ENCODE measurements around the gene ARHGAP42.

Gene ARHGAP42

GRCh38 chr11:100681064-100681502 lies 6.0 kb upstream of the ARHGAP42 start:
- no peak for DNase-seq (ENCODE audit: low read depth in 2 of 2)

- DNase-seq (ENCODE audit: low read depth in 2 of 2) = no peak
These were observed 4.7 kb upstream of the ARHGAP42 start for GRCh38 chr11:100682247-100682969.

- DNase-seq (ENCODE audit: low read depth in 2 of 2) = no peak
These were observed 4.0 kb upstream of the ARHGAP42 start for GRCh38 chr11:100683126-100683525.

GRCh38 chr11:100684101-100685065 lies 2.7 kb upstream of the ARHGAP42 start:
- no peak for DNase-seq (ENCODE audit: low read depth in 2 of 2)

GRCh38 chr11:100686476-100687053 lies 523 bp upstream of the ARHGAP42 start:
- no peak for DNase-seq (ENCODE audit: low read depth in 2 of 2)

- DNase-seq (ENCODE audit: low read depth in 2 of 2) = no peak
These were observed 725 bp downstream of the ARHGAP42 start for GRCh38 chr11:100687630-100688395.

GRCh38 chr11:100689141-100689540 lies 2.1 kb downstream of the ARHGAP42 start:
- DNase-seq (ENCODE audit: low read depth in 2 of 2) = no peak

GRCh38 chr11:100691896-100692653 lies 5.0 kb downstream of the ARHGAP42 start:
- DNase-seq (ENCODE audit: low read depth in 2 of 2) = no peak

GRCh38 chr11:100695911-100696310 lies 8.8 kb downstream of the ARHGAP42 start:
- DNase-seq (ENCODE audit: low read depth in 2 of 2) = no peak

GRCh38 chr11:100703139-100703538 lies 16.1 kb downstream of the ARHGAP42 start:
- DNase-seq (ENCODE audit: low read depth in 2 of 2) = no peak

GRCh38 chr11:100703801-100704575 lies 16.9 kb downstream of the ARHGAP42 start:
- DNase-seq (ENCODE audit: low read depth in 2 of 2) = no peak

GRCh38 chr11:100705447-100705846 lies 18.4 kb downstream of the ARHGAP42 start:
- no peak for DNase-seq (ENCODE audit: low read depth in 2 of 2)

GRCh38 chr11:100706179-100706578 lies 19.1 kb downstream of the ARHGAP42 start:
- no peak for DNase-seq (ENCODE audit: low read depth in 2 of 2)

- no peak for DNase-seq (ENCODE audit: low read depth in 2 of 2)
These were observed 22.3 kb downstream of the ARHGAP42 start for GRCh38 chr11:100709233-100709957.

- no peak for DNase-seq (ENCODE audit: low read depth in 2 of 2)
These were observed 24.9 kb downstream of the ARHGAP42 start for GRCh38 chr11:100711984-100712383.

- DNase-seq (ENCODE audit: low read depth in 2 of 2) = no peak
These were observed 25.5 kb downstream of the ARHGAP42 start for GRCh38 chr11:100712583-100712982.

GRCh38 chr11:100715165-100715761 lies 28.2 kb downstream of the ARHGAP42 start:
- DNase-seq (ENCODE audit: low read depth in 2 of 2) = no peak

GRCh38 chr11:100716838-100717237 lies 29.8 kb downstream of the ARHGAP42 start:
- no peak for DNase-seq (ENCODE audit: low read depth in 2 of 2)

GRCh38 chr11:100719362-100719761 lies 32.3 kb downstream of the ARHGAP42 start:
- no peak for DNase-seq (ENCODE audit: low read depth in 2 of 2)
